Measurements from ENCODE around the gene PPME1.
"Not testable (repeated sequence)": the region's sequence is repeated elsewhere in the genome, so short reads cannot be mapped to it uniquely, and the experiment has no call there.

The PPME1 gene

GRCh38 chr11:74170694-74171629, at the start of gene PPME1, which contains the start of gene C2CD3:
Gene PPME1 (plus strand): TSS chr11:74171289. CDS start chr11:74171422, 133 bp downstream.
Gene C2CD3 (minus strand): TSS chr11:74171002. CDS start chr11:74170792, 210 bp downstream.
- FAIRE-seq (peak; percentile 100), DNase-seq (ENCODE audit: insufficient read length, low spot score) (peak; percentile 77)

GRCh38 chr11:74121804-74122203, 49.3 kb upstream of the PPME1 start:
- DNase-seq (ENCODE audit: insufficient read length, low spot score) (no peak), FAIRE-seq (no peak)

GRCh38 chr11:74123008-74123448, 48.1 kb upstream of the PPME1 start:
- DNase-seq (ENCODE audit: insufficient read length, low spot score) (no peak), FAIRE-seq (peak; percentile 42)

GRCh38 chr11:74129121-74129520, 42.0 kb upstream of the PPME1 start:
- not testable (repeated sequence) for FAIRE-seq; DNase-seq (ENCODE audit: insufficient read length, low spot score)

- DNase-seq (ENCODE audit: insufficient read length, low spot score), result no peak
- no peak for FAIRE-seq
Measured at GRCh38 chr11:74132833-74133232, 38.3 kb upstream of the PPME1 start.

GRCh38 chr11:74133436-74133835, 37.7 kb upstream of the PPME1 start:
- FAIRE-seq (no peak), DNase-seq (ENCODE audit: insufficient read length, low spot score) (no peak)

GRCh38 chr11:74134661-74135060, 36.4 kb upstream of the PPME1 start:
- FAIRE-seq, result no peak
- DNase-seq (ENCODE audit: insufficient read length, low spot score), result no peak

- DNase-seq (ENCODE audit: insufficient read length, low spot score) (no peak), FAIRE-seq (no peak)
Measured at GRCh38 chr11:74135127-74135840, 35.8 kb upstream of the PPME1 start.

- DNase-seq (ENCODE audit: insufficient read length, low spot score), result no peak
- no peak for FAIRE-seq
Measured at GRCh38 chr11:74138021-74138420, 33.1 kb upstream of the PPME1 start.

- FAIRE-seq (no peak), DNase-seq (ENCODE audit: insufficient read length, low spot score) (no peak)
Measured at GRCh38 chr11:74138572-74138971, 32.5 kb upstream of the PPME1 start.

GRCh38 chr11:74139151-74139918, 31.8 kb upstream of the PPME1 start:
- FAIRE-seq (no peak), DNase-seq (ENCODE audit: insufficient read length, low spot score) (no peak)

- FAIRE-seq; DNase-seq (ENCODE audit: insufficient read length, low spot score): not testable (repeated sequence)
Measured at GRCh38 chr11:74139919-74140431, 31.1 kb upstream of the PPME1 start.

- DNase-seq (ENCODE audit: insufficient read length, low spot score) (no peak), FAIRE-seq (no peak)
Measured at GRCh38 chr11:74141241-74141695, 29.8 kb upstream of the PPME1 start.

- DNase-seq (ENCODE audit: insufficient read length, low spot score) (no peak), FAIRE-seq (no peak)
Measured at GRCh38 chr11:74141908-74142307, 29.2 kb upstream of the PPME1 start.

GRCh38 chr11:74142624-74143023, 28.5 kb upstream of the PPME1 start:
- no peak for DNase-seq (ENCODE audit: insufficient read length, low spot score)

GRCh38 chr11:74144592-74144991, 26.5 kb upstream of the PPME1 start:
- FAIRE-seq (no peak), DNase-seq (ENCODE audit: insufficient read length, low spot score) (no peak)

More at GRCh38 chr11:74142624-74143023, 28.5 kb upstream of the PPME1 start:
- no peak for FAIRE-seq

- no peak for FAIRE-seq
- DNase-seq (ENCODE audit: insufficient read length, low spot score), result no peak
Measured at GRCh38 chr11:74147199-74147929, 23.7 kb upstream of the PPME1 start.

GRCh38 chr11:74153224-74153623, 17.9 kb upstream of the PPME1 start:
- no peak for DNase-seq (ENCODE audit: insufficient read length, low spot score)
- FAIRE-seq, result no peak

GRCh38 chr11:74154620-74155281, 16.3 kb upstream of the PPME1 start:
- no peak for FAIRE-seq
- DNase-seq (ENCODE audit: insufficient read length, low spot score), result no peak

Measured in GM19239 (cell line).